Colon (tissue), 2 donors: ENCODE data around the gene EXO5.
"Not testable (repeated sequence)": the region's sequence is repeated elsewhere in the genome, so short reads cannot be mapped to it uniquely, and the experiment has no call there.

Experiments used
- FAIRE-seq: peaks from 2 replicates; lab custom pipeline; 2012; peaks lifted over from hg19 to GRCh38; lab: Jason Lieb, UNC
- donor health status: control.
- donor health status: control.

The EXO5 gene

GRCh38 chr1:40508375-40509341 lies at the start of gene EXO5:
Gene EXO5, plus strand, starts transcription at chr1:40508767. Its CDS starts 5,778 bp downstream, at chr1:40514545.
- no peak for FAIRE-seq

- no peak for FAIRE-seq
Measured at GRCh38 chr1:40462956-40463590, 45.5 kb upstream of the EXO5 start.

DNA sequence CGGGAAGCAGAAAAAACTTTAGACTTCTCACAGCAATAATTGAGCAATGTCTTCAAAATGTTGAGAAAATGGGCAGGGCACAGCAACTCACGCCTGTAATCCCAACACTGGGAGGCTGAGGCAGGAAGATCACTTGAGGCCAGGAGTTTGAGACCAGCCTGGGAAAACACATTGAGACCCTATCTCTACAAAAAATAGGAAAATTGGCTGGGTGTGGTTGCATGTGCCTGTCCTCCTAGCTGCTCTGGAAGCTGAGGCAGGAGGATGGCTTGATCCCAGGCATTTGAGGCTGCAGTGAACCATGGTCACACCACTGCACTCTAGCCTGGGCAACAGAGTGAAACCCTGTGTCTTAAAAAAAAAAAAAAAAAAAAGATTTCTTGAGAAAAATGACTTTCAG lies 39.2 kb upstream of the EXO5 start:
- no peak for FAIRE-seq

- FAIRE-seq = no peak
Measured at GRCh38 chr1:40475268-40475667, 33.3 kb upstream of the EXO5 start.

GRCh38 chr1:40476924-40477677 lies 31.5 kb upstream of the EXO5 start, which contains the start of gene ZFP69:
Gene ZFP69, plus strand, starts transcription at chr1:40477290. Its CDS starts 2,072 bp downstream, at chr1:40479362.
- no peak for FAIRE-seq

GRCh38 chr1:40477678-40478053 lies 30.9 kb upstream of the EXO5 start:
- no peak for FAIRE-seq

DNA sequence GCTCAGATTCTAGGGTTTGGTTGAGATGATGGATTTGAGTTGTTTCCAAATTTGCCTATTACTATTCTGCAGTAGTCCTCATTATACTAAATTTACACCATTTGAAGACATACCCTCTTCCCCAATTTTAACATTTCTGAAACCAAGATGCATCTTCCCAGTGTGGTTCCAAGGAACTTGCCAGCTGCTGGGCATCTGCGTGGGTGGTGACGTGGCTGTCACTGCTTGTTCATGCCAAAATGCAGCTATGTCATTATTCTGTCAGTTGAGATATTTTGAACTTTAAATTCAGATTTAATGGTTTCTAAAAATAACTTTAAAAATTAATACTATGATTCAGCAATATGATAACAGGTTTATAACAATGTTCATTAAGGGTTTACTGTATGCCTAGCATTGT lies 30.3 kb upstream of the EXO5 start:
- FAIRE-seq = no peak

GRCh38 chr1:40479156-40479555 lies 29.4 kb upstream of the EXO5 start:
- no peak for FAIRE-seq

DNA sequence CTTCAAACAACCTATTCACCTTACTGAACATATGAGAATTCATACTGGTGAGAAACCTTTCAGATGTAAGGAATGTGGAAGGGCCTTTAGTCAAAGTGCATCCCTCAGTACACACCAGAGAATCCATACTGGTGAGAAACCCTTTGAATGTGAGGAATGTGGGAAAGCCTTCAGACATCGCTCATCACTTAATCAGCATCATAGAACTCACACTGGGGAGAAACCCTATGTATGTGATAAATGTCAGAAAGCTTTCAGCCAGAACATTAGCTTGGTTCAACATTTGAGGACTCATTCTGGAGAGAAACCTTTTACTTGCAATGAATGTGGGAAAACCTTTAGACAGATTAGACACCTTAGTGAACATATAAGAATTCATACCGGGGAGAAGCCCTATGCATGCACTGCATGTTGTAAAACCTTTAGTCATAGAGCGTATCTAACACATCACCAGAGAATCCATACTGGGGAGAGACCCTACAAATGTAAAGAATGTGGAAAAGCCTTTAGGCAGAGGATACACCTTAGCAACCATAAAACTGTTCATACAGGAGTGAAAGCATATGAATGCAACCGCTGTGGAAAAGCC lies 13.2 kb upstream of the EXO5 start:
- no peak for FAIRE-seq

- not testable (repeated sequence) for FAIRE-seq
Measured at GRCh38 chr1:40502651-40503050, 5.9 kb upstream of the EXO5 start.

- FAIRE-seq = no peak
Measured at GRCh38 chr1:40507973-40508372, 594 bp upstream of the EXO5 start.

DNA sequence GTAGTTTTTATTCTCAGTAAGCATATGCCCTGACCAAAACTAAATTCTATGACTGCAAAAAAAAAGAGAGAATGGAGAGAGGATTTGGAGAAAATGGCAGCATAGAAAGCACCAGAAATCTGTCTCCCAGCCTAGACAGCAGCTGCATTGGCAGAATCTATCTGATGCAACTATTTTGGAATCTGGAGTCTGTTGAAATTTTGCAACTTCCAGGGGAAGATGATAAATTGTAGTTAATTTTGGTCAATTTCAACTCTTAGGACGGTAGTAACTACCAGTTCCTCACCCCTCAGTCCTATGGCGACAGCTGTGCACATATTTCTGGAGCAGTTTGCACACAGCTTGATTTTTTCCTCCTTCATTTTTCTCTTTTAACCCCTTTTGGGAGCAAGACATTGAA lies 10.9 kb downstream of the EXO5 start:
- FAIRE-seq = no peak

GRCh38 chr1:40530735-40531380 lies 22.3 kb downstream of the EXO5 start:
- no peak for FAIRE-seq

DNA sequence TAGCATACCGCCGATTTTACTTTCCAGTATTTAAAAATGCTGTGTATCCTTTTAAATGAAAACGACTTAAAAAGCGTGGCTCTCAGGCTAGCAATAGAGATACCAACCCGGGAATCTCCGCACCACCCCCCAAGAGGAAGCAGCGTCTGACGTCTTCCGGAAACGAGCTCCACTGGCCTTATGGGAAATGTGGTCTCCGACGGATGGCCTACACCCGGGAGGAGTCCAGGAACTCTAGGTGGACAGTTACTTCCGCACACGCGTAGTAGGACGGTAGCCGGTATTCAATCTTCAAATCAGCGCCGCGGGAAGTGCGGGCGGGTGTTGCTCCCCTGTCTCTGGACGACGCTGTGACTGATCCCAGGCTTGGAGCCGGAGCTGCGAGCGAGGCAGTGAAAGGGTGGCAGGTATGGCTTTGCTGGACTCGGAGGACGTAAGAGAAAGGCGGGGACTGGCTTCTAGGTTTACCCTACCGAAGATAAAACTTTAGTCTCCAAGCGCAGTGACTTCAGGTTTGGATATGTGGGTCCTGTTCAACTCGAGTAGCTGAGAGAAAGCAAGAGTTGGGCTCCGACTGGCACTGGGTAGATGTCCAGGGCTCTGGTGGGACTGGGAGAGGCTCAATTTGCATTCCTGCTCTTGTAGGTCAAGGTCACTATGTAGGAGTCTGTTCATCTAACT lies 23.0 kb downstream of the EXO5 start, which contains the start of gene ZNF684:
ZNF684 (plus strand) TSS at position 257 of the 681 bp plus-strand sequence. CDS start 1,530 bp downstream, outside the sequence.
- no peak for FAIRE-seq

DNA sequence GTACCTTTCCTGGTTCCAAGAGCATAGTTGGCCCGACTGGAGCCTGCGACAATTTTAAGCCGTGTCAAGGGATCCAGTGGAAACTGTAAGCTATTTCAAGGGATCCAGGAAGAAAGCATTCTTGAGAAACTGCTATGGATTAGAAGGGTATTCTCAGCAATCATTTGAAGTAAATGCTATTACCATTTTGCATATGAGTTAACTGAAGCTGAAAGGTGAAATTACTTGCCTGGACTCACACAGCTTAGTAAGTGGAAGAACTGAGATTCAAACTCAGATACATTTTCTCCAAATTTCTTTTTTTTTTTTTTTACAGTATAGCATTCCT lies 23.5 kb downstream of the EXO5 start:
- FAIRE-seq = no peak

- FAIRE-seq = no peak
Measured at GRCh38 chr1:40532844-40533424, 24.4 kb downstream of the EXO5 start.

GRCh38 chr1:40534589-40534988 lies 26.0 kb downstream of the EXO5 start:
- FAIRE-seq = no peak

GRCh38 chr1:40535732-40536131 lies 27.2 kb downstream of the EXO5 start:
- no peak for FAIRE-seq

DNA sequence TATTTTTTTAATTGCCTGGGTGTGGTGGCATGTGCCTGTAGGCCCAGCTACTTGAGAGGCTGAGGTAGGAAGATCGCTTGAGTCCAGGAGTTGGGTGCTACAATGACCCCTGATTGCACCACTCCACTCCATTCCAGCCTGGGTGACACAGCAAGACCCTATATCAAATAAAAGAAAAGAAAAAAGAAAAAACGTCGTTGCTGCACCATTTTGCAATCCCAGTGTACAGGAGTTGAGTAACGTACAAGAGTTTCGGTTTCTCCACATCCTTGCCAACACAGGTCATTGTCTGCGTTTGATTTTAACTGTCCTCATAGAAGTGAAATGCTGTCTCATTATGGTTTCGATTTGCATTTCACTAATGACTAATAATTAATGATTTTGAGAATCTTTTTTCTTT lies 30.8 kb downstream of the EXO5 start:
- no peak for FAIRE-seq

DNA sequence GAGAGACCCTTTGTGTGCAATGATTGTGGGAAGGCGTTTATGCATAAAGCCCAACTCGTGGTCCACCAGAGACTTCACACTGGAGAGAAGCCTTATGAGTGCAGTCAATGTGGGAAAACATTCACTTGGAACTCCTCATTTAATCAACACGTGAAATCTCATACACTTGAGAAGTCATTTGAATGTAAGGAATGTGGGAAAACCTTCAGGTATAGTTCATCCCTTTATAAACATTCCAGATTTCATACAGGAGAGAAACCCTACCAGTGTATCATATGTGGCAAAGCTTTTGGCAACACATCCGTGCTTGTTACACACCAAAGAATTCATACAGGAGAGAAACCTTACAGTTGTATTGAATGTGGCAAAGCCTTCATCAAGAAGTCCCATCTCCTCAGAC lies 38.4 kb downstream of the EXO5 start:
- FAIRE-seq = no peak

- FAIRE-seq = no peak
Measured at GRCh38 chr1:40553017-40553416, 44.5 kb downstream of the EXO5 start.
